Uterus (tissue), 4 donors: ENCODE measurements around the gene POU2F1. TPM values are rescaled to one million over a fixed set of nuclear protein-coding genes. Genes with fewer than 3 reads are reported as not detected.

Source experiments
- DNase-seq, 2 donors: peaks; one replicate each; pipeline ENCODE4 v3.0.0-alpha.2; 2019 to 2020
- H3K27ac ChIP-seq, 2 donors: fragments of 200-600 bp; sonication (generic); 1 replicate in 1 of 2; 2 replicates in 1 of 2; pipeline ENCODE4 v1.5.1; 2016 to 2018
- H3K27me3 ChIP-seq, 2 donors: fragments of 200-600 bp; sonication (generic); one replicate each; pipeline ENCODE4 v1.5.1; 2018 to 2019; ENCODE audit warnings: control low read depth in 1 of 2
- H3K36me3 ChIP-seq, 2 donors: fragments of 200-600 bp; sonication (generic); one replicate each; pipeline ENCODE4 v1.5.1; 2019; ENCODE audit warnings: control low read depth in 1 of 2
- H3K4me1 ChIP-seq, 2 donors: fragments of 200-600 bp; sonication (generic); one replicate each; pipeline ENCODE4 v1.5.1; 2018 to 2019; ENCODE audit warnings: control low read depth in 1 of 2
- H3K4me3 ChIP-seq, 2 donors: fragments of 200-600 bp; sonication (generic); 1 replicate in 1 of 2; 2 replicates in 1 of 2; pipeline ENCODE4 v1.5.1; 2018 to 2019; ENCODE audit warnings: mild to moderate bottlenecking in 1 of 2
- H3K9me3 ChIP-seq, 2 donors: fragments of 200-600 bp; sonication (generic); one replicate each; pipeline ENCODE4 v1.5.1; 2019; ENCODE audit warnings: control low read depth in 1 of 2
- POLR2A ChIP-seq, 2 donors: fragments of 450-650 bp; IDR thresholded peaks; one replicate each; pipeline ENCODE4 v1.6.1; 2016; ENCODE audit warnings: antibody characterized with exemption in 2 of 2, mild to moderate bottlenecking in 1 of 2, moderate library complexity in 1 of 2
- intact Hi-C: fragments of 100-400 bp; cut with DNase I; formaldehyde crosslinking; loops from one replicate; pipeline ENCODE4 v1.15.1; 2023; ENCODE audit warnings: low total_unique reads
- total RNA-seq, 4 donors: library from RNA; depleted of rRNA in 3 of 4; stranded (reverse); fragments of >200 nt in 3 of 4; gene quantifications; one replicate each; pipeline versions ENCODE4 v1.1.0 to v1.2.4, GENCODE V29; 2014 to 2023
- TF ChIP-seq, protein P1 (sequence below), 4 experiments: fragments of 200-600 bp in 2 of 4; fragments of 450-650 bp in 2 of 4; sonication (generic) in 2 of 4; IDR thresholded peaks; one replicate each; pipeline ENCODE4 v1.5.1; 2016 to 2019; ENCODE audit warnings: antibody characterized with exemption in 4 of 4, mild to moderate bottlenecking in 2 of 4, moderate library complexity in 1 of 4
- donor health status: DM: yes; HTN: yes; CAD: no.

Gene POU2F1
- total RNA-seq, 4 donors from 2014 or later = 9.7 to 50.8 (median 32.2) TPM

DNA sequence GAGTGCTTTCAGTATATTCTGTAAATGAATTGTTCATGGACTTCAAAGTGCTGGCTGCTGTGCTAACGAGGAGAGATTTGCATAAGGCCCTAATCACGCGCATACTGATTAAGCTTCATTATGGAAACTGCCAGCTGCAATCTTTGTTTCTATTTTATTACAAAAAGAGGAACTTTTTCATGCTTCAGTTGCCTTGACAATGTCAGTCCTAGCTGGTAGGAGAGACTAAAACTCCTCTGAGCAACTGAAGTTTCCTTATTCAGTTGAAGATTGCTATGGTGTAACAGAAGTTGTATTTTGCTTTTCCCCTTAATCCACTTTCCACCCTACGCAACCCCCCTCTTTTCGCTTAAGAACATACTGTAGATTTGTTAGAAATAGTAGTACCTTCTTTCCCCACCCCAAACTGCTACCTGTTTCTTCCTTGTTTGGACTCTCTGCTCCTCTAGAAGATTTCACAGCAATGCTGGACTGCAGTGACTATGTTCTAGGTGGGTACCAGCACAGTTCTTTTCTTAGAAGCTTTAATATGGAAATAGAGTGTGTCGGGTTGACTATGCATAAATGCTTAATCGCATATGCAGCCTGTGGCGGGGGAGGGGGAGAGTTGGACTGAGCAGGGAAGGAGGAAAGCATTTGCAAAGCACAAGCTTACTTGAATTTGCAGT is 108.3 kb downstream of the POU2F1 start:
- Histone ChIP-seq H3K27me3 (no peaks in the 10 kb centered on the region), H3K9me3 (no peaks in the 10 kb centered on the region), H3K27ac (no peak overlapping the region), H3K4me3 (no peak overlapping the region), H3K36me3 (no peaks in the 10 kb centered on the region), H3K4me1 (no peaks in the 10 kb centered on the region)
- TF ChIP-seq, protein P1, sequence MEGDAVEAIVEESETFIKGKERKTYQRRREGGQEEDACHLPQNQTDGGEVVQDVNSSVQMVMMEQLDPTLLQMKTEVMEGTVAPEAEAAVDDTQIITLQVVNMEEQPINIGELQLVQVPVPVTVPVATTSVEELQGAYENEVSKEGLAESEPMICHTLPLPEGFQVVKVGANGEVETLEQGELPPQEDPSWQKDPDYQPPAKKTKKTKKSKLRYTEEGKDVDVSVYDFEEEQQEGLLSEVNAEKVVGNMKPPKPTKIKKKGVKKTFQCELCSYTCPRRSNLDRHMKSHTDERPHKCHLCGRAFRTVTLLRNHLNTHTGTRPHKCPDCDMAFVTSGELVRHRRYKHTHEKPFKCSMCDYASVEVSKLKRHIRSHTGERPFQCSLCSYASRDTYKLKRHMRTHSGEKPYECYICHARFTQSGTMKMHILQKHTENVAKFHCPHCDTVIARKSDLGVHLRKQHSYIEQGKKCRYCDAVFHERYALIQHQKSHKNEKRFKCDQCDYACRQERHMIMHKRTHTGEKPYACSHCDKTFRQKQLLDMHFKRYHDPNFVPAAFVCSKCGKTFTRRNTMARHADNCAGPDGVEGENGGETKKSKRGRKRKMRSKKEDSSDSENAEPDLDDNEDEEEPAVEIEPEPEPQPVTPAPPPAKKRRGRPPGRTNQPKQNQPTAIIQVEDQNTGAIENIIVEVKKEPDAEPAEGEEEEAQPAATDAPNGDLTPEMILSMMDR (IDR thresholded peaks at IDR 0.05) = no peak
- no peak for DNase-seq
- intact Hi-C loops = no loop called here

DNA sequence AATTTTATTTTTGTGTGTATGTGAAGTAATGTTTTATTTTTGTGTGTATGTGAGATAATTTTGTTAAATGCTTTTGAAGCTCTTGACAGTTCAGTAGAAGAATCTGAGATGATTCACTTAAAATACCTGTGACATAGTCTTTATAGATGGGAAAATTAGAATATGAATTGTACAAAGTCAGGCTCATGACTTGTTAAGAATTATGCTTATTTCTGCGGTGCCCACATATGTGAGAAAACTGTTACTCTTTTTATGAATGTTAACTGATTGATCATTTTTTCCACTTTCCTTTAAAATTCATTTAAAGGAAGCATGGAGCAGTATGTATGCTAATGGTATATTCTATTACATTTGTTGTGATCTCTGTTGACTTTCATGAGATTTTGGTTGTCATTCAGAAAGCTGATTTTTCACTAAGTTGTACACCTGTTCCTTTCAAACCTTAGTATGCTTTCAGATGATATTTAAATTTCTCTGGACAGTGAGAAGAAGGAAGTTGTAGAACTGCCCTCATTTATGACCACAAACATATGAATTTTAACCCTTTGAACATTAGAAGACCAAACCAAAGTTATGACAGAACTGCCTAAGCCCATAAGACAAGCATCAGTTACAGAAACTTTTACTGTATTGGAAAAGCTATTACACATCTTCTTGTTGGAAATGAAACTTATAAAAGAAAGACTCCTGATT is 110.1 kb downstream of the POU2F1 start:
- Histone ChIP-seq H3K9me3 (no peaks in the 10 kb centered on the region), H3K27me3 (no peaks in the 10 kb centered on the region), H3K4me1 (no peaks in the 10 kb centered on the region), H3K36me3 (no peaks in the 10 kb centered on the region), H3K4me3 (no peak overlapping the region), H3K27ac (no peak overlapping the region)
- intact Hi-C loops = no loop called here
- DNase-seq = no peak
- TF ChIP-seq POLR2A (IDR thresholded peaks at IDR 0.05) = no peak
- TF ChIP-seq, protein P1 (IDR thresholded peaks at IDR 0.05) = no peak

DNA sequence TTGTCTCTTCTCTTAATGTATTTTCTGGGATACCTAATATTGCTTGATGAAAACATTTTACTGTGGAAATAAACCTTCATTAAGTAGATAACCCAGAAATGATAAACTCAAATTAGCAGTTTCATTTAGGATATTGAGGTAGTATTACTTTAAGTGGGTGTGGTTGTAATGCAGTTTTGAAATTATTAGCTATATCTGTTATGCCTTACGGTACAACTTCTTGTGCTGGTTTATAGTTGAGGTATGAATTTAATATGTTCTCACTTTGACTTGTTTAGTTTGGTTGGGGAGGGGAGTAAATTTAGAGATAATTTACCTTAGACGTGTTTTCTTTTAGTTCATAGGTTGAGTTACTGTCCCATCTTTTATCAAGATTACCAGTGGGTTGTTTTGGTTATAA is 111.0 kb downstream of the POU2F1 start:
- no peak overlapping the region for H3K4me3 ChIP-seq
- intact Hi-C loops = no loop called here

GRCh38 chr1:167332503-167332902 is 111.8 kb downstream of the POU2F1 start:
- no peaks in the 10 kb centered on the region for H3K4me1 ChIP-seq
- intact Hi-C loops = no loop called here
- H3K27ac ChIP-seq = no peak overlapping the region
- H3K36me3 ChIP-seq = no peaks in the 10 kb centered on the region
- DNase-seq = no peak
- no peaks in the 10 kb centered on the region for H3K9me3 ChIP-seq
- H3K27me3 ChIP-seq = no peaks in the 10 kb centered on the region
- no peak for TF ChIP-seq POLR2A (IDR thresholded peaks at IDR 0.05)
- TF ChIP-seq, protein P1 (IDR thresholded peaks at IDR 0.05) = no peak
- H3K4me3 ChIP-seq = no peak overlapping the region

More for the DNA sequence above, 111.0 kb downstream of the POU2F1 start:
- DNase-seq = no peak
- Histone ChIP-seq H3K4me1 (no peaks in the 10 kb centered on the region), H3K9me3 (no peaks in the 10 kb centered on the region), H3K36me3 (no peaks in the 10 kb centered on the region), H3K27ac (no peak overlapping the region), H3K27me3 (no peaks in the 10 kb centered on the region)
- TF ChIP-seq, protein P1 (IDR thresholded peaks at IDR 0.05) = no peak
- no peak for TF ChIP-seq POLR2A (IDR thresholded peaks at IDR 0.05)

GRCh38 chr1:167333124-167333523 is 112.4 kb downstream of the POU2F1 start:
- Histone ChIP-seq H3K36me3 (no peaks in the 10 kb centered on the region), H3K27me3 (no peaks in the 10 kb centered on the region), H3K4me3 (no peak overlapping the region), H3K9me3 (no peaks in the 10 kb centered on the region), H3K4me1 (no peaks in the 10 kb centered on the region), H3K27ac (no peak overlapping the region)
- intact Hi-C loops = no loop called here
- DNase-seq = no peak
- TF ChIP-seq, protein P1 (IDR thresholded peaks at IDR 0.05) = no peak
- no peak for TF ChIP-seq POLR2A (IDR thresholded peaks at IDR 0.05)
